Inferior parietal cortex (tissue), 1 donor: ENCODE results near the gene GJD4.
A peak's percentile ranks its signal among the peaks of the same experiment; 100 is the strongest.

Experiments
- DNase-seq: peaks from one replicate; pipeline ENCODE4 v3.0.0-alpha.2; 2016; ENCODE audit errors: extremely low spot score

GJD4 gene, protein sequence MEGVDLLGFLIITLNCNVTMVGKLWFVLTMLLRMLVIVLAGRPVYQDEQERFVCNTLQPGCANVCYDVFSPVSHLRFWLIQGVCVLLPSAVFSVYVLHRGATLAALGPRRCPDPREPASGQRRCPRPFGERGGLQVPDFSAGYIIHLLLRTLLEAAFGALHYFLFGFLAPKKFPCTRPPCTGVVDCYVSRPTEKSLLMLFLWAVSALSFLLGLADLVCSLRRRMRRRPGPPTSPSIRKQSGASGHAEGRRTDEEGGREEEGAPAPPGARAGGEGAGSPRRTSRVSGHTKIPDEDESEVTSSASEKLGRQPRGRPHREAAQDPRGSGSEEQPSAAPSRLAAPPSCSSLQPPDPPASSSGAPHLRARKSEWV

DNA sequence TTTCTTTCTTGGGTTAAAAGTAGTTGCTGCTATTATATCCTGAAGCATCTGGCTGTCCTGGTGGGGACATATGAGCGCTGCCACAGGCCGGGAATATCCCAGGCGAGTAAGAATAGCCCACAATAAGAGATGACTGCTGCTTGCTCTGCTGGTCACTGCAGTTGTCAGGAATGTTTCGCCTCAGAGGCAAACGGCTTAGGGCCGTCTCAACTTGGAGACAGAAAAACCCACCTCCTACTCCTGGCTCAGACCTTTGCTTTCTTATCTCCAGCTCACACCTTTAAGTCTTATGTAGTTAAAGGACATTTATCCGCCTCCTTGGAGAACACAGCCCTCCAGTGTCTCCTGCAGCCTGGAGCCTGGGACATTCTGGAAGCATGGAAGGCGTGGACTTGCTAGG is at the start of gene GJD4:
Gene GJD4 (plus strand): TSS at position 151 of the 400 bp plus-strand sequence. CDS start 227 bp downstream, at position 378.
- DNase-seq: peak; percentile 27

DNA sequence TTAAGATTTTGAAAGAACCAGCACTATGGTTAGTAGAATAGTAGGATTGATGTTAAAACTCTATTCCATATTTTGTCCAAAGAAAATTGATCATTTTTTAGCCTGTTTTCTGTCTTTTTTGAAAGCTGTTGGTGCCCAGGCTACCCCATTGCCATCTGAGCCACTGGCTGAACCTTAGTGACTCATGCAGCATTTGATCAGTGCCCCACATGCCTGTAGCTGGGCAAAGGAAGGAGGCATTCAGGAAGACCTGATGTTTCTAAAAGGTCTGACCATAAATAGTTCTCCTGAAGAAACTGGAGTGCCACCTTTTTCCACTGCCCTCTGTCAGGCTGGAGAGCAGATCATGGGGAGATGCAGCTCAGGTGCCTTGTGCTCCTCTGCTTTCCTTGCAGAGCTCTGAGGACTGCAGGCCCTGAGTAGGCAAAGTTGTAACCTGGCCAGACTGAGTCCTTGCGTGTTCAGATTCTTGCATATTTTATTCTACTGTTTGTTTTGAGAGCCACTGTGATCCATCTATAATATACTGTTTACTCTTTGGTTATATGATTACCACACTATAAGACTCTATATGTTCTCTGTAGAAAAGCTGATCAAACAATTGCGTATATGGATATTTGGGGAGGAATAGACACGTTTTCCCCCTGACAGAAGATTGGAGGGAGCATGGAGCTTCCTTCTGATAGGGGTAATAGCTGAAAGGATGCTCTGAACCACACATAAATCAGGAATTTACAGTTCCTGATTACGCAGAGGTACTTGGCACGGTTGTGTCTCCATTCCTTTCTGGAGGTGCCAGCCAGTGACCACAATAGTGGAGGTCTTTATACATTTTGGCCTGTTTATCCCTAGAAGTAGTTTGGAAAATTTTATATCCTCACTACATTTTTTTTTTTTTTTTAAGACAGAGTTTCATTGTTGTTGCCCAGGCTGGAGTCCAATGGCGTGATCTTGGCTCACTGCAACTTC is 48.9 kb upstream of the GJD4 start:
- no peak for DNase-seq

DNA sequence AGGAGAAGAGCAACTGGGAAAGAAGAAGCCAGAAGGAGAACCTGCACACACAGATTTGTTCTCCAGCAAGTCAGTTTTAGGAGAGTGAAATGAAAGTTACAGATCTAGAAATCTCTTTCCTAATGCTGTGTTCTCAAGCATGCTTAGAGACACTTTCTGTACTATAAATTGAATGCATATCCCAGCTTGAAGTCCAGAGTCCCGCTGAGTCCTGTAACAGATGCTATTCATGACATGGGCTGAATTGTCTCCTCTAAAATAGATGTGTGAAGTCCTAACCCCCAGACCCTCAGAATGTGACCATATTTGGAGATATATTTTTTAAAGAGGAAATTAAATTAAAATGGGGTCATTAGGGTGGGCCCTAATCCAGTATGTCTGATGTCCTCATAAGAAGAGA is 46.9 kb upstream of the GJD4 start:
- no peak for DNase-seq

DNA sequence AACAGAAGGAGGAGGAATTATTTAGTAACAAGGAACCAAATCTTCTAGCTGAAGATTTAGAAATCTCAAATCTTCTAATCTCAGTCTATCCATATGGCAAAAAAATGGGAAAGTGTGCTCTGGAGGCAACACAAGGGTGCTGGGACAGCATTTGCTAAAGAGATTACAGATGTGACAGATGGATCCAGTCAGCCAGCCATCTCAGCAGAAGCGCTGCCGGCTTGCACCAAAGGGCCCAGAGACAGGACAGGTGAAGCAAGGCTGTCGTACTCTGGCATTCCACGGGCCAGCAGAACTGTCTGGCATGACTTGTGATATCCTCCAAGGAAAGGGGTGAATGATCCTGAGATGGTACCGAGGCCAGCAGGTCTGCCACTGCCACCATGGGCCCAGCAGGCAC is 45.7 kb upstream of the GJD4 start:
- DNase-seq: no peak

DNA sequence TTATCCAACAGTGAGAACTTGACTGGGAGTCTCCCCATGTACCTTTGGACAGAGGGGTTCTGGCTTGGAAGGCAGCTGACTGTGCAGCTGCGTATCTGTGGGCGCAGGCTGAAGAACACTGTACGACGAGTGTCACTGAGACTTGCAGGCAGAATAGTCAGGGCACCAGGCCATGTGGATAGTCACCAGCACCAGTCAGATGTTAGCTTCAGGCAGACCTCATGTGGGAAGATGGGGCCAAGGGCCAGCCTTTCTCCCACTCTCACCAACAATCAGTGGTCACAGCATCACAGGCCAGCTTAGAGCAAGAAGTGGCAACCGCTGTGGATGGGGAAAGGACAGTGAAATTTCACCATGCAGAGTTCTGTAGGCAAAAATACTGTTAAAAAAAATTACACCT is 43.4 kb upstream of the GJD4 start:
- DNase-seq: no peak

DNA sequence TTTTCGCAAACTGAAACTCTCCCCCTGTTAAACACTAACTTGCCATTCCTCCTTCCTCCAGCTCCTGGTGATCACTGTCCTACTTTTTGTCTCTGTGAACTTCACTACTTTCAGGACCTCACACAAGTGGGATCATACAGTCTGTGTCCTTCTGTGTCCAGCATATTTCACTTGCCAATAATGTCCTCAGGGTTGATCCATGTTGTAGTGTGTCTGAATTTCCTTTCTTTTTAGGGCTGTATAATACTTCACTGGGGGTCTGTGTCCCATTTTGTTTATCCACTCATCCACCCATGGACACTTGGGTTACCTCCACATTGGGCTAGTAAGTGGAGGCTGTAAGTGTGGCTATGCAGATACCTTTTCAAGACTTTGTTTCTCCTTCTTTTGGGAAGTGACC is 42.7 kb upstream of the GJD4 start:
- no peak for DNase-seq

DNA sequence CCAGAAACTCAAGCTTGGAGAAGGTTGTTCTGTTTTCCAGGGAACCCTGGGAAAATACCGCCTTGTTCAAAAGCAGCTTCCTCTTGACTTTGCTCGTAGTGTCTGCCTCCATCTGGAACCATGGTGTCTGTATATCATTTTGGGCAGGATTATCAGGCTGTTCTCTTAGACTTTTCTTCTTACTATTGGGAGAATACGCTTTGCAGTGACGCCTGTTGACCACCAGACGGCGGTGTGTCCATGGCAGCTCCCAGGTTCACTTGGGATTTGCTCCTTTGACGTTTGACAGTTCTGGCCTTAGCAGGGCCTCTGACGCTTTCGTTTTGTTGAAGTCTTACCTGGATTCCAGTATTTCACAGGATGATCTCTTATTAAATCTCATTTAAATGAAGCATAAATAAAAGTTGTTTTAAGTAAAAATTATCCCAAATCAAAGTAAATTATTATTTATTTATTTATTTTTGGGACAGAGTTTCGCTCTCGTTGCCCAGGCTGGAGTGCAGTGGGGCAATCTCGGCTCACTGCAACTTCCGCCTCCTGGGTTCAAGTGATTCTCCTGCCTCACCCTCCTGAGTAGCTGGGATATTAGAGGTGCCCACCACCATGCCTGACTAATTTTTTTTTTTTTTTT is 41.8 kb upstream of the GJD4 start:
- peak; percentile 75 for DNase-seq

DNA sequence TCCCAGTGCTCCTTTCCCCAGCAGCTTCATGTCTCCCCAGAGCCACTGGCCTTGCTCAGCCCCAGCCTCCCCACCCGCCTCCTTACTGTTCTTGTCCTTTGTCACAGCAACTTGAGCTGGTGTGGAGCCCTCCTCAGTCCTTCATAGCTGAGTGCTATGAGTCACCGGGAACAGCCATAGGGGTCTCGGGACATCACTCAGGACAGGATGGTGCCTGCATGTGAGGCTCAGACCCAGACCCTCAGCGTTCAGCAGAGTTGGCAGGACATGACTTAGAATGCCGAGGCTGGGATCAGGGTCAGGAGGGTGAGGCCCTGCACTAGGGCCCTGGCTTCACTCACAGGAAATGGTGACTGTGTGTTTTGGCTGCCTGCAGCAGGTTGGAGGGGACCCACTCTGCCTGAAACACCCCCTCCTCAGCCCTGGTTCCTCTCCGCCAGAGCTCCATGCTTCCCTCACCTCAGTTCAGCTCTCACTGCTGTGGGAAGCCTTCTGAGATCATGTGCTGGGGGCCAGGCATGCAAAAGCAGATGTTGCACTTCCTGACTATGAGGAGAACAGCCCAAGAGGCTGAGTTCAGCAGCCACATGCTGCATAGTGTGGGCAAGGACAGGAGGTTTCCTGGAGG is 40.7 kb upstream of the GJD4 start:
- no peak for DNase-seq

DNA sequence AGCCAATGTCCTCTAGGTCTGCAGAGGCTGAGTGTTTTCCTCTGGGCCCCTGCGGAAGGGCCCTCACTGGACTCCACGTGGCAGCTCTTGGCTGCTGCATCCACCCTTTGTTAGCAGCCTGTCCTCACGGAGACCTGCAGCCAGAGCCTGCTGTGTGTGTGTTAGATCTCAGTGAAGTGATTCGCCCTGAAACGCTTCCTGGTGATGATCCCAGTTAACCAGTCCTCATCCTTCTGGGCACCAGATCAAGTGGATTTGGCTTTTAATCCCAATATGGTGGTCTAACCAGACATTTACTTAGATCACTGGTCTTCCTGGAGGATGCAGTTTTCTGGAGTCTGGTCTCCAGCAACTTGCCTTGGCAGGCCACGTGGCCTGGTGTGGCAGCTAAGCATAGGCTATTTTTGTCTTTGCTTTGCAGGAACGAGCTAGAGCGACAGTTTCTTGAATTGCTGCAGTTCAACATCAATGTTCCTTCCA is 39.5 kb upstream of the GJD4 start:
- peak; percentile 64 for DNase-seq

DNA sequence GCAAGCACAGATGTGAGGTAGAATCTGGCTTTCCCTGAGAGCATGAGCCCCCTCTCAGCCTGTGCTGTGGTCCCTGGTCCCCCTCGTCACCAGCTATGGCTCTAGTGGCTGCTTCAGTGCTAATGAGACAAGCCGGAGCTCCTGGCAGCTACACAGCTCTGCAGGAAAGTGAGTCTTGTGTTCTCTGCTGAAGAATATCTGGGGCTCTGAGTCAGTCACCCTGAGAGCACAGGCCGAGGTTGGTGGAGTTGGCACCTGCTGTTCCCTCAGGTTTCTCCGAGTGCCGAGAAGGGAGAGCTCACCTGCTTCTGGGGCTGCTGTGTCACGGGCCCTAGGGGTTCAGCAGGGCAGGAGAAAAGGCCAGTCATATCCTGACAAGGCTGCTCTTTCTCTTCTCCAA is 37.2 kb upstream of the GJD4 start:
- DNase-seq: no peak

DNA sequence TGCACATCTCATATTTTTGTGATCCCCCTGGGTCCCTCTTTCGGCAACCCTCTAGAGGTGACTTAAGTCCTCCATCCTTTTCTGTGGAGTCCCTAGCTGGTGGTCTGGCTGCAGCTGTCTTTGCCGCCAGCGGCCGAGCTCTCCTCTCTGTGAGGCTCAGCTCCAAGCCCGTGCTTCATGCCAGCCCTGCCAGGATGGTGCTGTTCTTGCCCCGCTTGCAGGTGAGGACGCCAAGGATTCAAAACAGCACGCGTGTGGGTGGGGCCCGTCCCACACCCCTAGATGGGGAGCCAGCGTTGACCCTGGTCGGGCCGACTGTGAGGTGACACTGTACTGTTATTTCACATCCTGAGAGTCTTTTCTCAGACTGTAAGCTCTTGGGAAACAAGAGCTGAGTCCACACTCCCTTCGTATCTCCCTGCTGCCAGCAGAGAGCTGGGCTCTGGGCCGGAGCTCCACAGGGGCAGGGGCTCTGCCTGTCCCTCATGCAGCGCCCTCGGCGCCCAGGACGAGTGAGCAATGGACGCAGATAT is 36.6 kb upstream of the GJD4 start:
- no peak for DNase-seq

DNA sequence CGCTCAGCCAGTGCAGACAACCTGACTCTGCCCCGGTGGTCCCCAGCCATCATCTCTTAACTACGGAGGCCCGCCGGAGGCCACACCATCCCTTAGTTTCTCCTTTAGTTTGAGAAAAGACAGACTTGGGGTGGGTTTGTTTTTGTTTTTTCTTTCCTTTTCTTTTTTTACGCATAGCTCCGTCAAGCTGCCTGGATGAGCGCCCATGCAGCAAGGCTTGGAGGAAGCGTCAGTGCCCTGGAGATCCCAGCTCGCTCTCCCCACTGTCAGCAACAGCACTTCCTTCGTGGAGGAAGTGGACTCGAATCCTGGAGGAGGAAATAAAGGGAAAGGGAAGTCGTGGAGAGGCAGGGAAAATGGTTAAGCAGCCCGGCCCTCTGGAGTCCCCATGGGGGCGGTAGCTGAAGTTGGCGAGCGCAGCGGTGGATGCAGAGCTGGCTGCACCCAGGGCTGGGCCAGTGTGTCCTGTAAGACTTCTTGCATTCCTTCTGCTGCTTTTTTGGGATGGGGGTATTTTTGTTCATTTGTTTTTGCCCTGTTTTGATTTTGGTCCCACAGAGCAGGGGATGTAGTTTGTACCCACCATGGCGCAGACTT is 35.9 kb upstream of the GJD4 start:
- DNase-seq: no peak

DNA sequence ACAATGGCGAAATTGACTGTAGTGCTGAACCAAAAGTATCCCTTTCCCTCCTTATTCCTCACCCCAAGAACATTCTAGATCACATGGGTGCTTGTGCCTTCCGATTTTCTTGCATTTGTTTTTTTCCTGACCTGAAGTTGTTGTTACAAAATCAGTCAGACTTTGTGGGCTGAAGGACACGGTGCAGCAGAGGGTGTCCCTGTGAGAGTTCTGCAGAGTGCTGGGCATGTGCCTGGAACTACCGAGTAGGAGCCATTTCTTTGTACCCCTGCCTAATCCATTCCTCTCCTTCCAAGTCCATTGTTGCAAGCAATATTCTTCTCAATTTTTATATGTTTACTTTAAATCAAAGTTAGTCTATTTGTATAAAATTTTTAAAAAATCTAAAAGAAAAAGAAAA is 35.3 kb upstream of the GJD4 start:
- no peak for DNase-seq

DNA sequence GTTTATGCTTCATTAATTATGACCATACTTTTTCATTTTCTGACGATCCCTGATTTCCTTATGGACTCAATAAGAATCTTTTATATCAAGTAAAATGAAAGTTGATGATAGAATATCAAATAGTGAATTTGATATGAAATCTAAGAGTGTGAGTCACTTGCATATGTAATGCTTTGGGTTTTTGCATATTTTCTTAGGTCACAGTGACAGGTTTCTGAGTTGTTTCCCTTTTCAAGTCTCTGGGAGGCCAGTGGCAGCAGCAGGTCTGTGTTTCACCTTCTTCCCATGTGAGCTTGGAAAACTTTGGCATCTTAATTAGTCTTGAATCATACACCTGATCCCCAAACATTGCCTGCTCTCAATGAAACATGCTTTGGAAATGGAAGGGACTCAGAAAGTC is 34.7 kb upstream of the GJD4 start:
- no peak for DNase-seq

DNA sequence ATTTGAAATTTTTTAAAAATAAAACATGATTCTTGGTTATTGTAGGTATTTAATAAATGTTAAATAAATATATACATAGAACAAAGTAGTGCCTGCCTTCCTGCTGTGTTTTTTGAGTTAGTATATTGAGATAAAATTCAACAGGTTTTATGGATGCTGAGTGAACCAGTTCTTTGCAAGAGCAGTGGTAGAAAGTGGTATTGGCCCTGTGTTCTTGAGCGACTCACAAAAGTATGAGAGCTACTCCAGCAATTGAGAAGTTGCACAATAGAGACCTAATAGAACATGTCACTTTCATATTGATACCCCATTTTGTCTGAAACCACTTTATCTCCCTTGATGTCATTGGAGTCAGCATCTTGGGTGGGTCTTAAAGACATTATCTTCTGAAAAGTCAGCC is 32.6 kb upstream of the GJD4 start:
- DNase-seq: no peak

DNA sequence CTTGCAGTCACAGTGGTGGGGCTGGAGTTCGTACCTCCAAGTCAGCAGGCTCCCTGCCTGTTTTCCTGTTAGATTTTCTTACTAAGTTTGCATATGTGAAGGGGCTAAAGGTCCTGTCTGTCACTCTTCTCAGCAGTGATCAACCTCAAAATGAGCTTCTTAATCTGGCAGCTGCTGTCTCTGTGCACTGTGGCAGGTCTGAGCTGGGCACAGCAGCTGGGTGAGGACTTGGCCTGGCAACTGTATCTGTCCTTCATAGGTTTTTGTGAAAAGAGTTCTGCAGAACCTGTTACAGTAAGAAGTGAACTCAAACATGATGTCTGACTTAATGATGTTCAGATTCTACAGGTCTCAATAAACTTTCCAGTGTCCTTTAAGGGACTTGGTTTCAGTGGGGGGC is 31.3 kb upstream of the GJD4 start:
- DNase-seq: no peak

DNA sequence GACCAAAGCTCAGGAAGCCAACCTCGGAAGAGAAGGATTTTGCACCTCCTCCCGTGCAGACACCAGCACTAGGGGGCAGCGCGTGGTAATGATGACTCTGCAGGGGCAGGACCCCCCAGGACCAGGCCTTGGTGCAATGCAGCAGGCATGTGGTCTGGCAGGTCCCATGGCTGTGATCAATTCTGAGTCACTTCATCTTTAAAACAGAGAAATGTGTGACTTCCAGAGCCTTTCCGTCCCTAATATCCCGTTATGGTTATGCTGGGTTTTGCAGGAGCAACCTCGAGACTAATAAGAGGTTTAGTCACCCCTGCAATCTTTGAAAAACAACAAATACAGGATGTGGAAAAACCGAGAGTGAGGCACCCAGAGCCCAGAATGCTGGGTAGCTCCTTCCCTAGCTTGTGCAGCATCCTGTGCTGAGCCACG is 30.2 kb upstream of the GJD4 start:
- DNase-seq: no peak

DNA sequence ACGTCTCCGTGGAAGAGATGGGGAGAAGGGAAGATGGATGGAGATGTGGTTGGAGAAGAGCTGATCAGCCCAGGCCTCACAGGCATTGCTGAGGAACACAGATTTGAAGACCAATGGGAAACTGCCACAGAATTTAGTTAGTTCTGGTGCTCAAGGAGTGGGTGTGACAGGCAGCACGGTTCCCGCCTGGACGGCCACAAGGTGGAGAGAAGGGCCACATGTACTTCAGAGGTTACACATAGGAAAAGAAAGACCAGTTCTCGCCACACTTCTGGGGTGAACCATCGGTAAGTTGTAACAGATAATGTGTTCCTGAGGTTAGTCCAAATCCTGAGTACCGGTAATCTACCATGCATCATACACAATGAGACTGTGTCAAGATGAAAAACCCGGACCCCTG is 29.5 kb upstream of the GJD4 start:
- no peak for DNase-seq

DNA sequence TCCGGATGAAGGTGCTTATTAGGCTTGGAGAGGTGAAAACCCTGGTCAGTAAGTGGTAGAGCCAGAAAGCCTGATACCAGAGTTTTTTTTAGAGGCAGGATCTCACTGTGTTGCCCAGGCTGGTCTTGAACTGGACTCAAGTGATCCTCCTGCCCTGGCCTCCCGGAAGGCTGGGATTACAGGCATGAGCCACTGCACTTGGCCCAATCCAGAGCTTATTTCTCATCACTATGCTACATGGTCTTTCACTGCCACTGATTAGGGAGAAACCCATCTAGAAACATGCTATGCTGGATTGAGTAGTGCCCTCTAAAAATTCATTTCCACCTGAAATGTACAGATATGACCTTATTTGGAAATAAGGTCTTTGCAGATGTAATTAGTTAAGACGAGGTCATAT is 28.4 kb upstream of the GJD4 start:
- DNase-seq: no peak

DNA sequence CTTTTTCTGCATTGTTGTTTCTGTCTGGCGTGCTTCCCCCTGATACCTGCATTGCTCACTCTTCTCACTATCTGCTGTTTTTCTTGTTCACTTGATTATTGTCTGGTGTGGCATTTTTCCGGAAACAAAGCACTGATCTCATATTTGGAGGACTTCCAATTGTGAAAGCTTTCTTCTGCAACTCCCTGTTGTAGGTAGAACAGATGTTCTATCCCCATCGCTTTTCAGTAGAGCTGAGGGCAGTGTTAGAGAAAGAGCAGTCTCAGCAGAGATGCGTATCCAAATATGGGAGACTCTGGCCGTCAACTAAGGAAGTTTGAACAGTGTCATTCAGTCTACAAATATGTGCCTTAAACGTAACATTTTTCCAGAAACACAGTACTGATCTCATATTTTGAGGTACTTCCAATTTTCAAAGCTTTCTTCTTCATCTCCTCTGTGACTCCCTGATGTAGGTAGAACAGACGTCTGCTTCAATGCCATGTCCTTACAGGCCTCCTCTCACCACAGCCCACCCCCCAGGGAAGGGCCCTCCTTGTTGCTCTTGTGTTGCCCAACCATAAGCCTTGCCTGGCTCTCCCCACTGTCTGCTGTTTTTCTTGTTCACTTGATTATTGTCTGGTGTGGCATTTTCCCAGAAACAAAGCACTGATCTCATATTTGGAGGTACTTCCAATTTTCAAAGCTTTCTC is 27.1 kb upstream of the GJD4 start:
- DNase-seq: no peak

DNA sequence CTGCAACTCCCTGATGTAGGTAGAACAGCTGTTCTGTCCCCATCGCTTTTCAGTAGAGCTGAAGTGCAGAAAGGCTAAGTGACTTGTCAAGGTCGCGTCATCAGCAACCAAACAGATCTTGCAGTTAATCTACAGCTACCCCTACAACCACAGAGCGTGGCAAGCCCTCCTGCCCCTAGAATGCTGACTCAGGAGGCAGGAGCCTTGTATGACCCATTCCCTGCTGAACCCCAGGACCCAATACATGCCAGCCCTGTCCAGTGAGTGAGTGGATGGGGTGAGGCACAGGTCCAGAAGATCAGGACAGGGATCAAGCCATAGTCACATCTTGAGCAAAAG is 26.6 kb upstream of the GJD4 start:
- no peak for DNase-seq
